MM.1S (cell line): ENCODE data around the gene PPP3CB.

Experiments
- DNase-seq: peaks from one replicate; pipeline ENCODE4 v3.0.0-alpha.2; 2015
- H2AFZ ChIP-seq: fragments of 300-600 bp; sonication (generic); 2 replicates; pipeline ENCODE4 v1.6.0; 2016; ENCODE audit warnings: antibody characterized with exemption, low read length
- H3F3A ChIP-seq: fragments of 300-600 bp; sonication (generic); 2 replicates; pipeline ENCODE4 v1.6.1; 2016; ENCODE audit warnings: mild to moderate bottlenecking, antibody characterized with exemption, low read length, moderate library complexity, mixed read lengths; ENCODE audit not compliant: insufficient read depth
- H3K27ac ChIP-seq: fragments of 300-600 bp; sonication (generic); 2 replicates; pipeline ENCODE4 v1.5.1; 2016; ENCODE audit warnings: mild to moderate bottlenecking, low read length
- H3K27me3 ChIP-seq: fragments of 300-600 bp; sonication (generic); replicated peaks from 2 replicates; pipeline ENCODE4 v1.6.0; 2016; ENCODE audit warnings: low read length; ENCODE audit not compliant: insufficient read depth
- H3K36me3 ChIP-seq: fragments of 300-600 bp; sonication (generic); replicated peaks from 2 replicates; pipeline ENCODE4 v1.6.1; 2016; ENCODE audit warnings: mild to moderate bottlenecking, low read length, mixed read lengths; ENCODE audit not compliant: insufficient read depth
- H3K4me1 ChIP-seq: fragments of 300-600 bp; sonication (generic); 2 replicates; pipeline ENCODE4 v1.6.1; 2016; ENCODE audit warnings: low read length, mixed read lengths
- H3K4me2 ChIP-seq: fragments of 300-600 bp; sonication (generic); 2 replicates; pipeline ENCODE4 v1.6.0; 2016; ENCODE audit warnings: low read depth, low read length
- H3K4me3 ChIP-seq: fragments of 300-600 bp; sonication (generic); 2 replicates; pipeline ENCODE4 v1.5.1; 2016; ENCODE audit warnings: low read length, mixed read lengths
- H3K79me2 ChIP-seq: fragments of 300-600 bp; sonication (generic); 2 replicates; pipeline ENCODE4 v1.6.1; 2016; ENCODE audit warnings: mixed run types, low read length, mixed read lengths
- H3K9ac ChIP-seq: fragments of 300-600 bp; sonication (generic); 2 replicates; pipeline ENCODE4 v1.6.1; 2016; ENCODE audit warnings: low read length, mixed read lengths
- H3K9me2 ChIP-seq: fragments of 300-600 bp; sonication (generic); replicated peaks from 2 replicates; pipeline ENCODE4 v1.6.1; 2016; ENCODE audit warnings: mild to moderate bottlenecking, low read length, mixed read lengths; ENCODE audit not compliant: insufficient read depth
- H3K9me3 ChIP-seq: fragments of 300-600 bp; sonication (generic); replicated peaks from 2 replicates; pipeline ENCODE4 v1.6.1; 2016; ENCODE audit warnings: mild to moderate bottlenecking, low read length, mixed read lengths; ENCODE audit not compliant: insufficient read depth
- H4K20me1 ChIP-seq: fragments of 300-600 bp; sonication (generic); 2 replicates; pipeline ENCODE4 v1.6.1; 2016; ENCODE audit warnings: mild to moderate bottlenecking, low read length, moderate library complexity, mixed read lengths; ENCODE audit not compliant: insufficient read depth
- EZH2 ChIP-seq: fragments of 300-600 bp; sonication (generic); optimal IDR thresholded peaks from 2 replicates; pipeline ENCODE3; 2017; ENCODE audit warnings: low read depth, mild to moderate bottlenecking, antibody characterized with exemption, low read length, mixed read lengths
- EZH2phosphoT487 ChIP-seq: fragments of 300-600 bp; sonication (generic); IDR thresholded peaks from 2 replicates; pipeline ENCODE4 v1.6.1; 2018; ENCODE audit warnings: antibody characterized with exemption, low read length
- TF ChIP-seq, protein P1 (sequence below): fragments of 300-600 bp; sonication (generic); IDR thresholded peaks from 2 replicates; pipeline ENCODE4 v1.5.1; 2016; ENCODE audit warnings: antibody characterized with exemption, low read length, mixed read lengths

PPP3CB gene

DNA sequence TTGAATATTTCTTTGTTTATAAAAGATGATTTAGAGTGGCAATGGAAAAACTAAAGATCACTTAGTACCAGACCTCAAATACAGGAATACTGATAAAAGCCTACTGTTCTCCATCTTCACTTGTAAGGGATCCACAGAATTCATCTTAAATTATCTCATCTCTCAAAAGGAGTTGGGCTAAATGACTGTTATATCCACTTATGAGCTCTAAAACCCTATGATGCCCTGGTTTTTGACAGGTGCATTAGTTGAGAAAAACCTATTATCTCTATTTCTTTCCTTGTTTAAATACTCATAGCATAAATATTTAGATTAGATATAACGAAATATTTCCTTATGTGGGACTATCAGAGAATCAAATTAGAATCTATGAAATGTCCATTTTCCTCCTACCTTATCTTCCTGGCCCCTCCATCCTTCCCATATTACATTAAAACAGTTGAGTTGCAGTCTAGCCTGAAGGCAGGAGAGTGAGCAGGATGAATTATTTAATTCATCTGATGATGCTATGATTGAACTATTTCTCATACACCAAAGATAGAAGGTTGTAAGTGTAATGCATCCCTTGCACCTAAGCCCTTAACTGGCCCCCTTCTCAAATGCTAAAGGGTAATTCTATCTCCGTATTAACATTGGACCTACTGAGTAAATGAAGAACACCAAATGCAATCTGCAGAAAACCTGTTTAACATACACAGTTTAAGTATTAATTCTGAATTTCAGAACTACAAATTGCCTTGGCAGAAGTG is 29.7 kb downstream of the PPP3CB start:
- Histone ChIP-seq H3F3A (no peaks in the 10 kb centered on the region), H3K36me3 (peaks cover 5% of the 10 kb centered on the region), H3K27me3 (no peaks in the 10 kb centered on the region), H3K4me3 (no peak overlapping the region), H3K4me2 (no peak overlapping the region), H3K9ac (no peak overlapping the region), H3K9me2 (no peaks in the 10 kb centered on the region), H3K27ac (no peak overlapping the region), H4K20me1 (no peaks in the 10 kb centered on the region), H3K4me1 (peaks cover 9% of the 10 kb centered on the region; the same call in 1 of the 2 replicates), H3K9me3 (no peaks in the 10 kb centered on the region), H2AFZ (no peak overlapping the region), H3K79me2 (no peaks in the 10 kb centered on the region)
- DNase-seq = no peak
- TF ChIP-seq EZH2 = no peak
- no peak for TF ChIP-seq EZH2phosphoT487
- TF ChIP-seq, protein P1, sequence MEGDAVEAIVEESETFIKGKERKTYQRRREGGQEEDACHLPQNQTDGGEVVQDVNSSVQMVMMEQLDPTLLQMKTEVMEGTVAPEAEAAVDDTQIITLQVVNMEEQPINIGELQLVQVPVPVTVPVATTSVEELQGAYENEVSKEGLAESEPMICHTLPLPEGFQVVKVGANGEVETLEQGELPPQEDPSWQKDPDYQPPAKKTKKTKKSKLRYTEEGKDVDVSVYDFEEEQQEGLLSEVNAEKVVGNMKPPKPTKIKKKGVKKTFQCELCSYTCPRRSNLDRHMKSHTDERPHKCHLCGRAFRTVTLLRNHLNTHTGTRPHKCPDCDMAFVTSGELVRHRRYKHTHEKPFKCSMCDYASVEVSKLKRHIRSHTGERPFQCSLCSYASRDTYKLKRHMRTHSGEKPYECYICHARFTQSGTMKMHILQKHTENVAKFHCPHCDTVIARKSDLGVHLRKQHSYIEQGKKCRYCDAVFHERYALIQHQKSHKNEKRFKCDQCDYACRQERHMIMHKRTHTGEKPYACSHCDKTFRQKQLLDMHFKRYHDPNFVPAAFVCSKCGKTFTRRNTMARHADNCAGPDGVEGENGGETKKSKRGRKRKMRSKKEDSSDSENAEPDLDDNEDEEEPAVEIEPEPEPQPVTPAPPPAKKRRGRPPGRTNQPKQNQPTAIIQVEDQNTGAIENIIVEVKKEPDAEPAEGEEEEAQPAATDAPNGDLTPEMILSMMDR = no peak

DNA sequence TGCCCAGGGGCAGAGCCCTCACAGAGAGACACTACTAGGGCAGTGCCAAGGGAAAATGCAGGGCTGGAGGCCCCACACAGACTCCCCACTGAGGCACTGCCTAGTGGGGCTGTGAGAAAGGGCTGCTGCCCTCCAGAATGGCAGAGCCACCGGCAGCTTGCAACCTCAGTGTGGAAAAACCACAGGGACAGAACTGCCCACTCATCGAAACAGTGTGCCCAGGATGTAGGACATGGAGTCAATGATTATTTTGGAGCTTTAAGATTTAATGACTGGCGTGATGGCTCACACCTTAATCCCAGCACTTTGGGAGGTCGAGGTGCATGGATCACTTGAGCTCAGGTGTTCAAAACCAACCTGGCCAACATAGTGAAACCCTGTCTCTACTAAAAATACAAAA is 34.9 kb downstream of the PPP3CB start:
- Histone ChIP-seq H3K9me2 (no peaks in the 10 kb centered on the region), H2AFZ (no peak overlapping the region), H3K36me3 (no peaks in the 10 kb centered on the region), H3F3A (no peaks in the 10 kb centered on the region), H3K4me1 (no peaks in the 10 kb centered on the region), H3K27me3 (no peaks in the 10 kb centered on the region), H3K9ac (no peak overlapping the region), H4K20me1 (no peaks in the 10 kb centered on the region), H3K4me2 (no peak overlapping the region), H3K79me2 (no peaks in the 10 kb centered on the region), H3K4me3 (no peak overlapping the region), H3K27ac (no peak overlapping the region), H3K9me3 (no peaks in the 10 kb centered on the region)
- TF ChIP-seq EZH2phosphoT487 (no peak), EZH2 (no peak)
- TF ChIP-seq, protein P1 = no peak
- DNase-seq = no peak

DNA sequence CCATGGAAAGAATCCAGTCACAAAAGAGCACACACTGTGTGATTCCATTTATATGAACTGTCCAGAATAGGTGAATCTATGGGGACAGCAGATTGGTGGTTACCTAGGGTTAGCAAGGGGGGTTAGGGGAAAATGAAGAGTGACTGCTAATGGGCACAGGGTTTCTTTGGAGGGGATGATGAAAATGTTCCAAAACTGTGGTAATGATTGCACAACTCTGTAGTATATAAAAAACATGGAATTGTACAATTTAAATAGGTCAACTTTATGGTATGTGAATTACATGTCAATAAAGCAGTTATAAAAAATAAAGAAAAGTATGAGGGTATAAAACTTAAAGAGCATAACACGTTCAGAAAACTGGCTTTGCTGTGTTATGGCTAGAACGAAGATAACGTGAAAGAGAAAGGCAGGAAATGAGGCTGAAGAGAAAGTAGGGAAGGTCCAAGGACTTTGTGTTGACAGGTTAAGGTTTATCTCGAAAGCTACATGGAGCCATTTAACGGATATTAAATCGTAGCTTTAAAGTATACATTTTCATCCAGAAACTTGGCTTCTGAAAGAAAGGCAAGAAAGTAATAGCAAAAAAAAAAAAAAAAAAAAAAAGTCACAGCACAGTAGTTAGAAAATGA is 36.0 kb downstream of the PPP3CB start:
- H3K4me2 ChIP-seq = no peak overlapping the region
- H3K9me2 ChIP-seq = no peaks in the 10 kb centered on the region
- no peak overlapping the region for H3K27ac ChIP-seq
- TF ChIP-seq EZH2 (no peak), EZH2phosphoT487 (no peak)
- TF ChIP-seq, protein P1 = no peak
- no peaks in the 10 kb centered on the region for H3K4me1 ChIP-seq
- no peak overlapping the region for H3K9ac ChIP-seq
- no peaks in the 10 kb centered on the region for H3F3A ChIP-seq
- H3K36me3 ChIP-seq = no peaks in the 10 kb centered on the region
- no peaks in the 10 kb centered on the region for H3K9me3 ChIP-seq
- H4K20me1 ChIP-seq = no peaks in the 10 kb centered on the region
- H3K79me2 ChIP-seq = no peaks in the 10 kb centered on the region
- H2AFZ ChIP-seq = no peak overlapping the region
- H3K27me3 ChIP-seq = no peaks in the 10 kb centered on the region
- DNase-seq = no peak
- no peak overlapping the region for H3K4me3 ChIP-seq
